Endodermal cell (in vitro differentiated cells): ENCODE data around the gene HMOX2. TPM values are rescaled to one million over a fixed set of nuclear protein-coding genes. Genes with fewer than 3 reads are reported as not detected.

Source experiments
- DNase-seq: peaks from one replicate; pipeline ENCODE4 v3.0.0-alpha.2; 2017
- H3K27ac ChIP-seq: 2 replicates; pipeline ENCODE4 v1.5.1; 2013; ENCODE audit warnings: mild to moderate bottlenecking, low read depth, low read length, moderate library complexity
- H3K27me3 ChIP-seq: 2 replicates; pipeline ENCODE4 v1.6.1; 2013; ENCODE audit warnings: mild to moderate bottlenecking, low read length, moderate library complexity; ENCODE audit not compliant: insufficient read depth, control insufficient read depth, poor library complexity, severe bottlenecking
- H3K36me3 ChIP-seq: 2 replicates; pipeline ENCODE4 v1.7.0; 2013; ENCODE audit warnings: mild to moderate bottlenecking, low read length, moderate library complexity; ENCODE audit not compliant: control insufficient read depth, insufficient read depth
- H3K4me1 ChIP-seq: one replicate; pipeline ENCODE4 v1.7.0; 2013; ENCODE audit warnings: low read length; ENCODE audit not compliant: control insufficient read depth, insufficient read depth
- H3K4me3 ChIP-seq: 2 replicates; pipeline ENCODE4 v1.5.1; 2013; ENCODE audit warnings: mild to moderate bottlenecking, low read length, moderate library complexity
- H3K9ac ChIP-seq: 2 replicates; pipeline ENCODE4 v1.6.1; 2013; ENCODE audit warnings: mild to moderate bottlenecking, low read length, moderate library complexity; ENCODE audit not compliant: poor library complexity, severe bottlenecking; ENCODE audit errors: extremely low read depth
- H3K9me3 ChIP-seq: 2 replicates; pipeline ENCODE4 v1.6.1; 2013; ENCODE audit warnings: mild to moderate bottlenecking, low read length, moderate library complexity; ENCODE audit not compliant: control insufficient read depth
- H3K27ac Mint-ChIP-seq: 2 replicates; pipeline ENCODE4 v1.8.0; 2020; ENCODE audit warnings: mixed read lengths
- H3K27me3 Mint-ChIP-seq: 2 replicates; pipeline ENCODE4 v1.8.0; 2021; ENCODE audit warnings: mild to moderate bottlenecking, mixed read lengths; ENCODE audit not compliant: insufficient read depth
- H3K36me3 Mint-ChIP-seq: 2 replicates; pipeline ENCODE4 v1.8.0; 2020; ENCODE audit warnings: low read depth, mixed read lengths
- H3K4me1 Mint-ChIP-seq: 2 replicates; pipeline ENCODE4 v1.8.0; 2020; ENCODE audit warnings: mixed read lengths
- H3K4me3 Mint-ChIP-seq: 2 replicates; pipeline ENCODE4 v1.8.0; 2020; ENCODE audit warnings: mild to moderate bottlenecking, moderate library complexity, mixed read lengths
- H3K9me3 Mint-ChIP-seq: 2 replicates; pipeline ENCODE4 v1.8.0; 2020; ENCODE audit warnings: mild to moderate bottlenecking, mixed read lengths
- CTCF ChIP-seq: fragments of 200-600 bp; sonication (generic); conservative IDR thresholded peaks from 2 replicates; pipeline ENCODE4 v1.5.0; 2021; ENCODE audit warnings: antibody characterized with exemption, mild to moderate bottlenecking
- WGBS, 2 experiments: methylation state at CpG; one replicate each; pipeline versions ENCODE4 v1.1.5 to v1.1.7; 2013; ENCODE audit warnings: missing lambda C conversion rate in 2 of 2, mixed read lengths in 1 of 2; ENCODE audit not compliant: insufficient coverage in 1 of 2, insufficient read length in 1 of 2; 5-methylcytosine and 5-hydroxymethylcytosine counted together
- total RNA-seq, 2 donors: library from RNA; stranded (reverse); fragmentation: NEBNext Ultra II Directional in 1 of 2; extraction: Animal tissue kit (Norgen Biotek cat#: 25700) in 1 of 2; gene quantifications; 2 replicates in 1 of 2; 3 replicates in 1 of 2; pipeline ENCODE4 v1.2.1, GENCODE V29; 2021

Gene HMOX2
- total RNA-seq, 2 donors from 2014 or later: 26.3 to 27.7 TPM

- H3K9me3 Mint-ChIP-seq: no peaks in the 10 kb centered on the region
- Histone ChIP-seq H3K36me3 (peaks cover 12% of the 10 kb centered on the region), H3K9ac (no peak overlapping the region), H3K9me3 (no peaks in the 10 kb centered on the region), H3K4me3 (no peak overlapping the region), H3K27ac (no peak overlapping the region), H3K4me1 (peaks cover 17% of the 10 kb centered on the region), H3K27me3 (no peaks in the 10 kb centered on the region)
- peaks cover 32% of the 10 kb centered on the region for H3K4me1 Mint-ChIP-seq
- H3K27me3 Mint-ChIP-seq: no peaks in the 10 kb centered on the region
- no peak overlapping the region for H3K27ac Mint-ChIP-seq
- TF ChIP-seq CTCF: no peak
- 89 to 94% methylated on average over 4 of the region's 4 CpGs for WGBS, 2 experiments
- H3K36me3 Mint-ChIP-seq: no peaks in the 10 kb centered on the region
- no peak for DNase-seq
- no peak overlapping the region for H3K4me3 Mint-ChIP-seq
Observed at GRCh38 chr16:4496305-4496704, 20.1 kb downstream of the HMOX2 start.

GRCh38 chr16:4498546-4499195 lies 22.5 kb downstream of the HMOX2 start:
- Histone ChIP-seq H3K27me3 (no peaks in the 10 kb centered on the region), H3K27ac (no peak overlapping the region), H3K4me3 (no peak overlapping the region), H3K9ac (no peak overlapping the region), H3K9me3 (no peaks in the 10 kb centered on the region), H3K4me1 (peaks cover 19% of the 10 kb centered on the region), H3K36me3 (peaks cover 12% of the 10 kb centered on the region)
- TF ChIP-seq CTCF: no peak
- DNase-seq: no peak
- Mint-ChIP-seq H3K36me3 (no peaks in the 10 kb centered on the region), H3K9me3 (no peaks in the 10 kb centered on the region), H3K4me1 (peaks cover 43% of the 10 kb centered on the region), H3K27ac (no peak overlapping the region), H3K27me3 (no peaks in the 10 kb centered on the region), H3K4me3 (no peak overlapping the region)
- WGBS, 2 experiments: 91 to 94% methylated on average over 8 of the region's 8 CpGs

GRCh38 chr16:4499196-4499555 lies 23.0 kb downstream of the HMOX2 start:
- Histone ChIP-seq H3K4me1 (peaks cover 19% of the 10 kb centered on the region), H3K9me3 (no peaks in the 10 kb centered on the region), H3K9ac (no peak overlapping the region), H3K36me3 (peaks cover 12% of the 10 kb centered on the region), H3K27ac (no peak overlapping the region), H3K4me3 (no peak overlapping the region), H3K27me3 (no peaks in the 10 kb centered on the region)
- no peak overlapping the region for H3K4me3 Mint-ChIP-seq
- no peak for DNase-seq
- no peak overlapping the region for H3K27ac Mint-ChIP-seq
- TF ChIP-seq CTCF: no peak
- WGBS, 2 experiments: 89 to 96% methylated on average over 3 to 4 of the region's 4 CpGs
- no peaks in the 10 kb centered on the region for H3K27me3 Mint-ChIP-seq
- peaks cover 43% of the 10 kb centered on the region for H3K4me1 Mint-ChIP-seq
- H3K9me3 Mint-ChIP-seq: no peaks in the 10 kb centered on the region
- H3K36me3 Mint-ChIP-seq: no peaks in the 10 kb centered on the region
